ENCODE data around the gene EVX2. TPM values are rescaled to one million over a fixed set of nuclear protein-coding genes. Genes with fewer than 3 reads are reported as not detected.

EVX2 gene
- total RNA-seq, 1 experiment from 2014 or later: not detected

GRCh38 chr2:176102309-176102866, 18.6 kb upstream of the EVX2 start:
- BruUV-seq (replicated peaks): no TSS peak
- Mint-ChIP-seq H3K36me3 (ENCODE audit: insufficient read depth, unreplicated experiment) (no peaks in the 10 kb centered on the region), H3K4me3 (ENCODE audit: unreplicated experiment) (no peak overlapping the region), H3K27me3 (ENCODE audit: insufficient read depth, unreplicated experiment) (peaks cover 37% of the 10 kb centered on the region), H3K9me3 (ENCODE audit: unreplicated experiment) (no peaks in the 10 kb centered on the region), H3K27ac (ENCODE audit: low read depth, unreplicated experiment) (no peak overlapping the region), H3K4me1 (ENCODE audit: insufficient read depth, unreplicated experiment) (peaks cover 14% of the 10 kb centered on the region)
- ChIA-PET POLR2A (no interaction called here), CTCF (interaction anchor here (0.6 to 2.3 kb wide), 7 partner anchors 8 to 1046 kb away, joined by 3 to 10 read pairs (median 3); no protein-coding TSS in a partner anchor)
- DNase-seq (ENCODE audit: unreplicated experiment): no peak
- no peak for TF ChIP-seq CTCF (IDR thresholded peaks at IDR 0.05; ENCODE audit: unreplicated experiment)
- intact Hi-C loops (cut with micrococcal nuclease): no loop called here

GRCh38 chr2:176101842-176102241, 18.1 kb upstream of the EVX2 start:
- no peak for TF ChIP-seq CTCF (IDR thresholded peaks at IDR 0.05; ENCODE audit: unreplicated experiment)
- Mint-ChIP-seq H3K9me3 (ENCODE audit: unreplicated experiment) (no peaks in the 10 kb centered on the region), H3K4me1 (ENCODE audit: insufficient read depth, unreplicated experiment) (peaks cover 15% of the 10 kb centered on the region), H3K27me3 (ENCODE audit: insufficient read depth, unreplicated experiment) (peaks cover 37% of the 10 kb centered on the region), H3K36me3 (ENCODE audit: insufficient read depth, unreplicated experiment) (no peaks in the 10 kb centered on the region), H3K27ac (ENCODE audit: low read depth, unreplicated experiment) (no peak overlapping the region), H3K4me3 (ENCODE audit: unreplicated experiment) (no peak overlapping the region)
- no peak for DNase-seq (ENCODE audit: unreplicated experiment)
- no TSS peak for BruUV-seq (replicated peaks)
- CTCF ChIA-PET: interaction anchor here (0.6 to 2.3 kb wide), 6 partner anchors 9 to 1263 kb away, joined by 3 to 10 read pairs (median 3); no protein-coding TSS in a partner anchor
- intact Hi-C loops (cut with micrococcal nuclease): no loop called here
- POLR2A ChIA-PET: no interaction called here

- no peak overlapping the region for H3K4me3 Mint-ChIP-seq (ENCODE audit: unreplicated experiment)
- no peaks in the 10 kb centered on the region for H3K36me3 Mint-ChIP-seq (ENCODE audit: insufficient read depth, unreplicated experiment)
- ChIA-PET POLR2A (no interaction called here), CTCF (interaction anchor here (0.6 to 2.3 kb wide), 5 partner anchors 9 to 1262 kb away, joined by 3 to 10 read pairs (median 3); no protein-coding TSS in a partner anchor)
- peaks cover 33% of the 10 kb centered on the region for H3K27me3 Mint-ChIP-seq (ENCODE audit: insufficient read depth, unreplicated experiment)
- no peak for TF ChIP-seq CTCF (IDR thresholded peaks at IDR 0.05; ENCODE audit: unreplicated experiment)
- peaks cover 18% of the 10 kb centered on the region for H3K4me1 Mint-ChIP-seq (ENCODE audit: insufficient read depth, unreplicated experiment)
- DNase-seq (ENCODE audit: unreplicated experiment): no peak
- H3K9me3 Mint-ChIP-seq (ENCODE audit: unreplicated experiment): no peaks in the 10 kb centered on the region
- intact Hi-C loops (cut with micrococcal nuclease): no loop called here
- BruUV-seq (replicated peaks): no TSS peak
- H3K27ac Mint-ChIP-seq (ENCODE audit: low read depth, unreplicated experiment): no peak overlapping the region
These were observed 17.6 kb upstream of the EVX2 start for GRCh38 chr2:176101216-176101830.

- CTCF ChIA-PET: no interaction called here
- POLR2A ChIA-PET: no interaction called here
- peaks cover 29% of the 10 kb centered on the region for H3K27me3 Mint-ChIP-seq (ENCODE audit: insufficient read depth, unreplicated experiment)
- no peak overlapping the region for H3K4me3 Mint-ChIP-seq (ENCODE audit: unreplicated experiment)
- H3K27ac Mint-ChIP-seq (ENCODE audit: low read depth, unreplicated experiment): no peak overlapping the region
- no peak for DNase-seq (ENCODE audit: unreplicated experiment)
- H3K4me1 Mint-ChIP-seq (ENCODE audit: insufficient read depth, unreplicated experiment): peaks cover 13% of the 10 kb centered on the region
- TF ChIP-seq CTCF (IDR thresholded peaks at IDR 0.05; ENCODE audit: unreplicated experiment): no peak
- no TSS peak for BruUV-seq (replicated peaks)
- intact Hi-C loops (cut with micrococcal nuclease): no loop called here
- no peaks in the 10 kb centered on the region for H3K9me3 Mint-ChIP-seq (ENCODE audit: unreplicated experiment)
- H3K36me3 Mint-ChIP-seq (ENCODE audit: insufficient read depth, unreplicated experiment): no peaks in the 10 kb centered on the region
These were observed 16.9 kb upstream of the EVX2 start for GRCh38 chr2:176100547-176101140.
